ENCODE measurements around the gene PTPN22. TPM values are rescaled to one million over a fixed set of nuclear protein-coding genes. Genes with fewer than 3 reads are reported as not detected.

PTPN22 gene
- total and polyA plus RNA-seq, 2 donors from 2014 or later: 0.32 to 6.6 TPM

GRCh38 chr1:113916974-113917373 lies 45.5 kb upstream of the PTPN22 start:
- no peaks in the 10 kb centered on the region for H3K9me3 ChIP-seq (ENCODE audit: control insufficient read depth in 2 of 3, insufficient read depth in 1 of 3, low read length in 3 of 3)
- FAIRE-seq (no peak), DNase-seq (no peak)
- H3K27me3 ChIP-seq (ENCODE audit: control insufficient read depth, insufficient read depth, low read length): no peaks in the 10 kb centered on the region
- H3K4me3 ChIP-seq (ENCODE audit: low read length in 3 of 3): no peak overlapping the region
- no peaks in the 10 kb centered on the region for H3K4me1 ChIP-seq (ENCODE audit: control insufficient read depth in 2 of 3, insufficient read depth in 2 of 3, low read depth in 1 of 3, low read length in 3 of 3)
- no peak overlapping the region for H3K27ac ChIP-seq (ENCODE audit: low read depth in 2 of 2, low read length in 2 of 2)
- intact Hi-C loops (cut with DNase I): no loop called here
- peaks cover 0 to under 1% (median 0%) of the 10 kb centered on the region in 3 donors for H3K36me3 ChIP-seq (ENCODE audit: control insufficient read depth in 2 of 3, insufficient read depth in 3 of 3, low read length in 3 of 3)
- H3K9ac ChIP-seq (ENCODE audit: low read length in 3 of 3): no peak overlapping the region
- TF ChIP-seq CTCF (IDR thresholded peaks at IDR 0.05; ENCODE audit: borderline replicate concordance, extremely low read depth, insufficient read depth): no peak

GRCh38 chr1:113913887-113914664 lies 42.6 kb upstream of the PTPN22 start:
- H3K9ac ChIP-seq (ENCODE audit: low read length in 3 of 3): no peak overlapping the region
- no peaks in the 10 kb centered on the region for H3K9me3 ChIP-seq (ENCODE audit: control insufficient read depth in 2 of 3, insufficient read depth in 1 of 3, low read length in 3 of 3)
- DNase-seq (no peak), FAIRE-seq (no peak)
- no peak overlapping the region for H3K27ac ChIP-seq (ENCODE audit: low read depth in 2 of 2, low read length in 2 of 2)
- no peak for TF ChIP-seq CTCF (IDR thresholded peaks at IDR 0.05; ENCODE audit: borderline replicate concordance, extremely low read depth, insufficient read depth)
- peaks cover 0 to 12% (median 0%) of the 10 kb centered on the region in 3 donors for H3K36me3 ChIP-seq (ENCODE audit: control insufficient read depth in 2 of 3, insufficient read depth in 3 of 3, low read length in 3 of 3)
- intact Hi-C loops (cut with DNase I): no loop called here
- no peaks in the 10 kb centered on the region for H3K27me3 ChIP-seq (ENCODE audit: control insufficient read depth, insufficient read depth, low read length)
- H3K4me1 ChIP-seq (ENCODE audit: control insufficient read depth in 2 of 3, insufficient read depth in 2 of 3, low read depth in 1 of 3, low read length in 3 of 3): no peaks in the 10 kb centered on the region
- no peak overlapping the region for H3K4me3 ChIP-seq (ENCODE audit: low read length in 3 of 3)

GRCh38 chr1:113913312-113913668 lies 41.8 kb upstream of the PTPN22 start:
- FAIRE-seq: no peak
- DNase-seq: no peak
- intact Hi-C loops (cut with DNase I): no loop called here
- Histone ChIP-seq H3K27me3 (ENCODE audit: control insufficient read depth, insufficient read depth, low read length) (no peaks in the 10 kb centered on the region), H3K4me3 (ENCODE audit: low read length in 3 of 3) (no peak overlapping the region), H3K4me1 (ENCODE audit: control insufficient read depth in 2 of 3, insufficient read depth in 2 of 3, low read depth in 1 of 3, low read length in 3 of 3) (no peaks in the 10 kb centered on the region), H3K36me3 (ENCODE audit: control insufficient read depth in 2 of 3, insufficient read depth in 3 of 3, low read length in 3 of 3) (peaks cover 0 to 18% (median 0%) of the 10 kb centered on the region in 3 donors), H3K9ac (ENCODE audit: low read length in 3 of 3) (no peak overlapping the region), H3K27ac (ENCODE audit: low read depth in 2 of 2, low read length in 2 of 2) (peak overlapping the region in 1 of 2 donors; percentile 40), H3K9me3 (ENCODE audit: control insufficient read depth in 2 of 3, insufficient read depth in 1 of 3, low read length in 3 of 3) (no peaks in the 10 kb centered on the region)
- no peak for TF ChIP-seq CTCF (IDR thresholded peaks at IDR 0.05; ENCODE audit: borderline replicate concordance, extremely low read depth, insufficient read depth)

Data from kidney (tissue), 14 donors.